Panc1 (cell line): Measurements from ENCODE around the gene PAOX.

ENCODE experiments used
- REST ChIP-seq, 2 experiments: IDR thresholded peaks; 2 replicates each; pipeline ENCODE4 v1.6.1; 2011 to 2012; ENCODE audit warnings: low read depth in 2 of 2, control low read depth in 1 of 2, low read length in 1 of 2, mild to moderate bottlenecking in 1 of 2, moderate library complexity in 1 of 2; ENCODE audit not compliant: insufficient read depth in 1 of 2
- TF ChIP-seq, protein P1 (sequence below): fragments of 450-650 bp; IDR thresholded peaks from 2 replicates; pipeline ENCODE4 v1.5.1; 2017; ENCODE audit warnings: mild to moderate bottlenecking

GRCh38 chr10:133350950-133351329, 28.1 kb upstream of the PAOX start:
- TF ChIP-seq, protein P1, sequence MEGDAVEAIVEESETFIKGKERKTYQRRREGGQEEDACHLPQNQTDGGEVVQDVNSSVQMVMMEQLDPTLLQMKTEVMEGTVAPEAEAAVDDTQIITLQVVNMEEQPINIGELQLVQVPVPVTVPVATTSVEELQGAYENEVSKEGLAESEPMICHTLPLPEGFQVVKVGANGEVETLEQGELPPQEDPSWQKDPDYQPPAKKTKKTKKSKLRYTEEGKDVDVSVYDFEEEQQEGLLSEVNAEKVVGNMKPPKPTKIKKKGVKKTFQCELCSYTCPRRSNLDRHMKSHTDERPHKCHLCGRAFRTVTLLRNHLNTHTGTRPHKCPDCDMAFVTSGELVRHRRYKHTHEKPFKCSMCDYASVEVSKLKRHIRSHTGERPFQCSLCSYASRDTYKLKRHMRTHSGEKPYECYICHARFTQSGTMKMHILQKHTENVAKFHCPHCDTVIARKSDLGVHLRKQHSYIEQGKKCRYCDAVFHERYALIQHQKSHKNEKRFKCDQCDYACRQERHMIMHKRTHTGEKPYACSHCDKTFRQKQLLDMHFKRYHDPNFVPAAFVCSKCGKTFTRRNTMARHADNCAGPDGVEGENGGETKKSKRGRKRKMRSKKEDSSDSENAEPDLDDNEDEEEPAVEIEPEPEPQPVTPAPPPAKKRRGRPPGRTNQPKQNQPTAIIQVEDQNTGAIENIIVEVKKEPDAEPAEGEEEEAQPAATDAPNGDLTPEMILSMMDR = no peak
- TF ChIP-seq REST (IDR thresholded peaks at IDR 0.05; ENCODE audit: insufficient read depth in 1 of 2, low read depth in 2 of 2, low read length in 1 of 2) = no peak
